GM12878 (cell line): ENCODE measurements around the gene AIFM1. TPM values are rescaled to one million over a fixed set of nuclear protein-coding genes. Genes with fewer than 3 reads are reported as not detected.

Experiments used
- BRCA1 ChIP-seq: IDR thresholded peaks from 2 replicates; pipeline ENCODE4 v1.6.1; 2011; ENCODE audit warnings: low read depth, low read length, improper control_type of control experiment
- CHD1 ChIP-seq: IDR thresholded peaks from 2 replicates; pipeline ENCODE4 v1.6.1; 2012; ENCODE audit warnings: low read depth, low read length, improper control_type of control experiment
- CHD2 ChIP-seq: IDR thresholded peaks from 2 replicates; pipeline ENCODE4 v1.6.1; 2011; ENCODE audit warnings: low read depth, low read length, improper control_type of control experiment, borderline replicate concordance
- ESRRA ChIP-seq: IDR thresholded peaks from 2 replicates; pipeline ENCODE4 v1.6.1; 2012; ENCODE audit warnings: mild to moderate bottlenecking, low read length, improper control_type of control experiment
- GABPA ChIP-seq: IDR thresholded peaks from 2 replicates; pipeline ENCODE4 v1.6.1; 2014; ENCODE audit warnings: antibody characterized with exemption, low read depth, mild to moderate bottlenecking, inconsistent platforms
- IKZF1 ChIP-seq: fragments of 450-650 bp; conservative IDR thresholded peaks from 2 replicates; pipeline ENCODE4 v1.6.1; 2017; ENCODE audit warnings: antibody characterized with exemption, mild to moderate bottlenecking
- IRF5 ChIP-seq: fragments of 450-650 bp; IDR thresholded peaks from 2 replicates; pipeline ENCODE4 v1.6.1; 2017; ENCODE audit warnings: borderline replicate concordance
- KAT2A ChIP-seq: conservative IDR thresholded peaks from 2 replicates; pipeline ENCODE4 v1.6.1; 2011; ENCODE audit warnings: low read depth, low read length; ENCODE audit not compliant: control insufficient read depth
- KDM1A ChIP-seq: fragments of 200-600 bp; sonication (generic); IDR thresholded peaks from 2 replicates; pipeline ENCODE4 v1.6.1; 2016; ENCODE audit warnings: borderline replicate concordance
- MEF2B ChIP-seq: fragments of 450-650 bp; IDR thresholded peaks from 2 replicates; pipeline ENCODE4 v1.6.1; 2018; ENCODE audit warnings: mild to moderate bottlenecking, moderate library complexity; ENCODE audit not compliant: partially characterized antibody, poor library complexity, severe bottlenecking
- MTA3 ChIP-seq: IDR thresholded peaks from 2 replicates; pipeline ENCODE4 v1.6.1; 2012; ENCODE audit warnings: low read length, inconsistent platforms, borderline replicate concordance
- NFYA ChIP-seq: IDR thresholded peaks from 2 replicates; pipeline ENCODE4 v1.6.1; 2011; ENCODE audit warnings: low read depth, mild to moderate bottlenecking, low read length, improper control_type of control experiment, borderline replicate concordance
- POLR2AphosphoS5 ChIP-seq: IDR thresholded peaks from 2 replicates; pipeline ENCODE4 v1.6.1; 2011; ENCODE audit warnings: mild to moderate bottlenecking, low read length, inconsistent platforms
- RB1 ChIP-seq: fragments of 450-650 bp; formaldehyde crosslinking; IDR thresholded peaks from 2 replicates; pipeline ENCODE4 v1.6.1; 2017; ENCODE audit warnings: mild to moderate bottlenecking, borderline replicate concordance
- RBBP5 ChIP-seq: fragments of 200-600 bp; sonication (generic); conservative IDR thresholded peaks from 2 replicates; pipeline ENCODE4 v1.6.1; 2016
- SIN3A ChIP-seq: IDR thresholded peaks from 2 replicates; pipeline ENCODE4 v1.6.1; 2012; ENCODE audit warnings: low read depth, low read length, improper control_type of control experiment
- SREBF1 ChIP-seq: IDR thresholded peaks from 2 replicates; pipeline ENCODE4 v1.6.1; 2012; ENCODE audit warnings: mild to moderate bottlenecking, low read length
- SRF ChIP-seq, 2 experiments: IDR thresholded peaks; 2 replicates each; pipeline ENCODE4 v1.6.1; 2011; ENCODE audit warnings: low read depth in 2 of 2, low read length in 2 of 2, mild to moderate bottlenecking in 1 of 2, moderate library complexity in 1 of 2
- STAT1 ChIP-seq: fragments of 450-650 bp; conservative IDR thresholded peaks from 2 replicates; pipeline ENCODE4 v1.6.1; 2014; ENCODE audit warnings: antibody characterized with exemption, mild to moderate bottlenecking
- TARDBP ChIP-seq: IDR thresholded peaks from 2 replicates; pipeline ENCODE4 v1.6.1; 2016; ENCODE audit warnings: borderline replicate concordance
- TCF3 ChIP-seq: IDR thresholded peaks from 2 replicates; pipeline ENCODE4 v1.6.1; 2012; ENCODE audit warnings: low read depth, mild to moderate bottlenecking, low read length, borderline replicate concordance; ENCODE audit not compliant: insufficient read depth
- ZBED1 ChIP-seq: IDR thresholded peaks from 2 replicates; pipeline ENCODE4 v1.6.1; 2016; ENCODE audit warnings: borderline replicate concordance
- ZBTB11 ChIP-seq: fragments of 450-650 bp; formaldehyde crosslinking; IDR thresholded peaks from 2 replicates; pipeline ENCODE4 v1.5.0; 2022; ENCODE audit warnings: mild to moderate bottlenecking, missing genetic modification characterization
- ZNF274 ChIP-seq: IDR thresholded peaks from one replicate; pipeline ENCODE4 v1.8.0; 2011; ENCODE audit not compliant: insufficient read length, insufficient read depth
- ZNF622 ChIP-seq: fragments of 450-650 bp; IDR thresholded peaks from 2 replicates; pipeline ENCODE4 v1.6.1; 2017; ENCODE audit warnings: mild to moderate bottlenecking, inconsistent platforms
- polyA plus RNA-seq, 11 experiments: library from polyadenylated mRNA; depleted of rRNA in 4 of 11; unstranded in 6 of 11; stranded (reverse) in 5 of 11; fragments of >200 nt; fragmentation: Nextera tagmentation in 4 of 11; fragmentation: Illumina TruSeq in 1 of 11; extraction: Ambion mirVana in 4 of 11; extraction: Trizol in 1 of 11; gene quantifications; 1 replicate in 1 of 11; 2 replicates in 10 of 11; pipeline versions ENCODE4 v1.2.1 to v1.2.3, GENCODE V29; 2011 to 2016; ENCODE audit warnings: inconsistent platforms in 2 of 11, missing spikeins in 2 of 11, low read depth in 1 of 11
- total RNA-seq, 4 experiments: library from RNA; depleted of rRNA in 3 of 4; stranded (reverse); fragments of >200 nt in 3 of 4; fragmentation: Illumina TruSeq in 1 of 4; extraction: Trizol in 1 of 4; gene quantifications; 2 replicates each; pipeline versions ENCODE4 v1.2.1 to v1.2.3, GENCODE V29; 2013 to 2021
- TF ChIP-seq, protein P1 (sequence below): IDR thresholded peaks from 2 replicates; pipeline ENCODE4 v1.6.1; 2012; ENCODE audit warnings: low read depth, low read length, improper control_type of control experiment
- TF ChIP-seq, protein P2 (sequence below): fragments of 450-650 bp; IDR thresholded peaks from 2 replicates; pipeline ENCODE4 v1.6.1; 2016; ENCODE audit warnings: mild to moderate bottlenecking

AIFM1 gene
- total and polyA plus RNA-seq, 10 of the 15 experiments (the other 5 are each of a cell fraction or from before 2014, with no cell fraction given): 44.2 to 121 (median 80.0) TPM

- TF ChIP-seq STAT1: no peak
- TF ChIP-seq ZNF622: no peak
- no peak for TF ChIP-seq ESRRA
- TF ChIP-seq KDM1A: no peak
- no peak for TF ChIP-seq RBBP5
- TF ChIP-seq SRF (IDR thresholded peaks at IDR 0.05; ENCODE audit: low read depth in 2 of 2, low read length in 2 of 2): no peak
- TF ChIP-seq IRF5: no peak
- no peak for TF ChIP-seq TCF3
- TF ChIP-seq ZNF274: no peak
- no peak for TF ChIP-seq TARDBP
- TF ChIP-seq, protein P1, sequence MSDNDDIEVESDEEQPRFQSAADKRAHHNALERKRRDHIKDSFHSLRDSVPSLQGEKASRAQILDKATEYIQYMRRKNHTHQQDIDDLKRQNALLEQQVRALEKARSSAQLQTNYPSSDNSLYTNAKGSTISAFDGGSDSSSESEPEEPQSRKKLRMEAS: no peak
- TF ChIP-seq CHD1: peak; percentile 89; the same call in 1 of the 2 replicates
- no peak for TF ChIP-seq RB1
- no peak for TF ChIP-seq ZBTB11
- TF ChIP-seq BRCA1: no peak
- no peak for TF ChIP-seq ZBED1
- TF ChIP-seq MTA3: no peak
- TF ChIP-seq IKZF1: 0 out of 2 replicates have a peak, but pooled peaks have one; percentile 22
- TF ChIP-seq, protein P2, sequence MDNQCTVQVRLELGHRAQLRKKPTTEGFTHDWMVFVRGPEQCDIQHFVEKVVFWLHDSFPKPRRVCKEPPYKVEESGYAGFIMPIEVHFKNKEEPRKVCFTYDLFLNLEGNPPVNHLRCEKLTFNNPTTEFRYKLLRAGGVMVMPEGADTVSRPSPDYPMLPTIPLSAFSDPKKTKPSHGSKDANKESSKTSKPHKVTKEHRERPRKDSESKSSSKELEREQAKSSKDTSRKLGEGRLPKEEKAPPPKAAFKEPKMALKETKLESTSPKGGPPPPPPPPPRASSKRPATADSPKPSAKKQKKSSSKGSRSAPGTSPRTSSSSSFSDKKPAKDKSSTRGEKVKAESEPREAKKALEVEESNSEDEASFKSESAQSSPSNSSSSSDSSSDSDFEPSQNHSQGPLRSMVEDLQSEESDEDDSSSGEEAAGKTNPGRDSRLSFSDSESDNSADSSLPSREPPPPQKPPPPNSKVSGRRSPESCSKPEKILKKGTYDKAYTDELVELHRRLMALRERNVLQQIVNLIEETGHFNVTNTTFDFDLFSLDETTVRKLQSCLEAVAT: no peak
- no peak for TF ChIP-seq CHD2
- no peak for TF ChIP-seq NFYA
- TF ChIP-seq SIN3A: no peak
- no peak for TF ChIP-seq MEF2B
- TF ChIP-seq GABPA: no peak
- TF ChIP-seq KAT2A: no peak
- TF ChIP-seq POLR2AphosphoS5: peak; percentile 53; the same call in 1 of the 2 replicates
- TF ChIP-seq SREBF1: peak; percentile 74; the same call in 1 of the 2 replicates
These were observed 5.3 kb upstream of the AIFM1 start (continued) for GRCh38 chrX:130170752-130171445.
